Suprapubic skin (tissue), 4 donors: ENCODE measurements around the gene UBE2S.

ENCODE experiments used
- CTCF ChIP-seq, 2 donors: fragments of 200-600 bp in 1 of 2; fragments of 450-650 bp in 1 of 2; sonication (generic) in 1 of 2; IDR thresholded peaks; one replicate each; pipeline ENCODE4 v1.5.1; 2016 to 2019; ENCODE audit warnings: antibody characterized with exemption in 2 of 2, mild to moderate bottlenecking in 1 of 2, moderate library complexity in 1 of 2
- EP300 ChIP-seq: sonication (generic); formaldehyde crosslinking; IDR thresholded peaks from one replicate; pipeline ENCODE4 v1.6.1; 2017; ENCODE audit warnings: antibody characterized with exemption
- POLR2A ChIP-seq, 2 donors: fragments of 450-650 bp; IDR thresholded peaks; one replicate each; pipeline ENCODE4 v1.6.1; 2017; ENCODE audit warnings: antibody characterized with exemption in 2 of 2, mild to moderate bottlenecking in 2 of 2, moderate library complexity in 2 of 2
- POLR2AphosphoS5 ChIP-seq, 3 donors: sonication (generic); formaldehyde crosslinking; IDR thresholded peaks; one replicate each; pipeline ENCODE4 v1.6.1; 2017; ENCODE audit warnings: antibody characterized with exemption in 3 of 3

- TF ChIP-seq POLR2A (IDR thresholded peaks at IDR 0.05), result no peak
- no peak for TF ChIP-seq EP300
- TF ChIP-seq CTCF (IDR thresholded peaks at IDR 0.05), result no peak
- no peak for TF ChIP-seq POLR2AphosphoS5 (IDR thresholded peaks at IDR 0.05)
Observed at GRCh38 chr19:55350620-55351315, 56.8 kb downstream of the UBE2S start.
